Measurements from ENCODE around the gene OR6C65. TPM values are rescaled to one million over a fixed set of nuclear protein-coding genes. Genes with fewer than 3 reads are reported as not detected.

Gene OR6C65
- not detected in 2 replicates for total RNA-seq

DNA sequence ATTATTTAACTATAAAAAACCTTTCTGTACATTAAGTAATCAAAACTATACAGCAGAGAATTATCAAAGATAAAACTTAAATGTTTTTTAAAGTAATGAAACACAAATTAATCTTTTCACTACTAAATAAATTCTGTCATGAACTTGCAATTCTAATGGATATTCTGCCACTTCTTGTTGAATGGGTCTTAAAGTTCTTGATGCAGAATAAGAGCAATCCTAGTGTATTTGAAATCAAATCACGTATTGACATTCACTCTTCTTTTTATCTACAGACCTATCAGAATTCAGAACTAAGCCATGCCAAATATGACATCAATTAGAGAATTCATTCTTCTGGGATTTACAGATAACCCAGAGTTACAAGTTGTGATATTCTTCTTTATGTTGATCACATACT is at the start of gene OR6C65:
Gene OR6C65, plus strand, starts transcription at position 301 of the 400 bp plus-strand sequence. Its CDS starts 0 bp downstream, at position 301.

DNA sequence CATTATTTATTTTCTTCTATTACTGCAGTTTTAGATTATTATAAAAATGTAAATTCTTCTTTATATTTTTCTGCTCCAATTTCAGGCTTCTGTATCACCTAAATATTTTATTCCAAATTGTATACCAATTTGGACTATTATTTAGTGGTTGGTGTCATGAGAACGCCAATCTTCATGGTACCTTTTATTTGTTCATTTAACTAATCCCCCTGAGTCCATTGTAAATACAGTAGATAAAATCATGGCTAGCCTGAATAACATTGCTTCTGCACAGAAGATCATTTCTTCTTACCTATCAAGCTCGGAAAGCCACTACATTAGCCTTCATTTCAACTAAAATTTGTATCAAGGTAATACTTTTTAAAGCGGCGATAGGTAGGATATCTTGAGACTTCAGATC is 37.7 kb upstream of the OR6C65 start, which contains the start of gene OR6C75:
Gene OR6C75, plus strand, starts transcription at position 301 of the 400 bp plus-strand sequence. CDS start 2,136 bp downstream, outside the sequence.

DNA sequence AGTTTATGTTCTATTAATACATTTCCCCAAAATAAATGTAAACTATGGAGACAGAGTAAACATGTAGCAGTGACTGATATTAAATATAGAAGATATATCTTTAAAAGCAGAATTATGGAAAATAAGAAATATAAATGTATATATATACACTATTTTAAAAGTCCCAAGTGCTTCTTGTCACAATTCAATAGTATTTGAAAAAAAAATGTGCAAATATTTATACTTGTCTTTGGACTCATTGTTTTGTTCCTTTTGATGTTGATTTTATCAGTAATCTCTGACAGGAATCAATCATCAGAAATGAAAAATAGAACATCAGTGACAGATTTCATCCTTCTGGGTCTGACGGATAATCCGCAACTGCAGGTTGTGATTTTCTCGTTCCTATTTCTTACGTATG is 25.6 kb downstream of the OR6C65 start, which contains the start of gene OR6C76:
Gene OR6C76, plus strand, starts transcription at position 301 of the 400 bp plus-strand sequence. Its CDS starts 0 bp downstream, at position 301.

DNA sequence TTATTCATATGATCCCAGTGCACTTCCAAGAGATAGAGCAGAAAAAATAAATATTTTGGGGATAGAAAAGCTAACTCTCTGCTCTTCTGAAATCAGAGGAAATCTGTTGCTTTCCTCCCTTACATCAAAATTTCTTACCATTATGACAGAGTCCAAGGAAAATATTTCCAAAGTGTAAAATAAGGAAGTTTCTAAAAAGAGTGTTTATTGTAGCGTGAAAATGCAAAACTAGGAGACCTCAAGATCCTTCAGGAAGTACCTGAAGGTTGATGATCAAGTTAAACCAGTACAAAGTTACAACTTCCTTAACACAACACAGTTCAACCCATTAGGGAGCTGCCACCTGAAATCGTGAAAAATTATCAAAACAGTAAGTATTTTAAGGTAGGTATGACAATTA is 43.4 kb downstream of the OR6C65 start, which contains the start of gene OR6C2:
Gene OR6C2, plus strand, starts transcription at position 301 of the 400 bp plus-strand sequence. CDS start 8,138 bp downstream, outside the sequence.

Other genes with a start within 250 kb of the OR6C65 start
- gene OR10A7, start 179.5 kb upstream of the OR6C65 start, total RNA-seq: not detected in 2 replicates
- not detected in 2 replicates for gene OR6C74, start 155.9 kb upstream of the OR6C65 start, total RNA-seq
- gene OR6C6, start 104.0 kb upstream of the OR6C65 start, total RNA-seq: not detected in 2 replicates
- not detected in 2 replicates for gene OR6C1, start 86.2 kb upstream of the OR6C65 start, total RNA-seq
- not detected in 2 replicates for gene OR6C3, start 69.8 kb upstream of the OR6C65 start, total RNA-seq
- not detected in 2 replicates for gene OR6C75, start 37.6 kb upstream of the OR6C65 start, total RNA-seq
- gene OR6C76, start 25.7 kb downstream of the OR6C65 start, total RNA-seq: not detected in 2 replicates
- not detected in 2 replicates for gene OR6C2, start 43.5 kb downstream of the OR6C65 start, total RNA-seq
- not detected in 2 replicates for gene OR6C70, start 69.6 kb downstream of the OR6C65 start, total RNA-seq
- not detected in 2 replicates for gene OR6C68, start 91.8 kb downstream of the OR6C65 start, total RNA-seq
- gene OR6C4, start 149.1 kb downstream of the OR6C65 start, total RNA-seq: not detected in 2 replicates
- not detected in 2 replicates for gene OR2AP1, start 171.9 kb downstream of the OR6C65 start, total RNA-seq
- not detected in 2 replicates for gene OR10P1, start 236.4 kb downstream of the OR6C65 start, total RNA-seq